Suppressor macrophage treated with lipopolysaccharide for 4 hours (primary cell): ENCODE data around the gene ZNF683.

Source experiments
- DNase-seq: peaks from one replicate; pipeline ENCODE4 v3.0.0-alpha.2; 2020

Gene ZNF683

DNA sequence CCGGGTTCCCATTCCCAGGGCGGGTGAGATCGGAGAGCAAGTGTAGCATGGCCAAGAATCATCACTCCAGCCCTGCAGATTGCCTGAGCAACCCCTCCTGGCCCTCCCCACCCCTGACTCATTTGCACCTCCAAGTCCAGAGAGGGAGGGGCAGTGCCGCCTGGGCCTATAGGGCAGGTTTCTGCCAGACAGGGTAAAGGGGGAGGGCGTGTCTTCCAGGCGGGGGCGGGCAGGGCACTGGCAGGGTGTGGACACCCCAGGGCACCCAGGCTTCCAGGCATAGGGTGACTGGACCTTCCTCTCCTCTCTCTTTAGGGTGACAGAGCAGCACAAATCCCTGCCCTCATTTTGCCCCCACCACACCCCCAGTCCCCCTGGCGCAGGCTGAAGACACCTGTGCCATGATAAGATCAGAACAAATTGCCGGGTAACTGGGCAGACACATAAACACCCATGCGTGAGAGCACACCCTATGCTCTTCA lies 15.4 kb downstream of the ZNF683 start:
- no peak for DNase-seq

DNA sequence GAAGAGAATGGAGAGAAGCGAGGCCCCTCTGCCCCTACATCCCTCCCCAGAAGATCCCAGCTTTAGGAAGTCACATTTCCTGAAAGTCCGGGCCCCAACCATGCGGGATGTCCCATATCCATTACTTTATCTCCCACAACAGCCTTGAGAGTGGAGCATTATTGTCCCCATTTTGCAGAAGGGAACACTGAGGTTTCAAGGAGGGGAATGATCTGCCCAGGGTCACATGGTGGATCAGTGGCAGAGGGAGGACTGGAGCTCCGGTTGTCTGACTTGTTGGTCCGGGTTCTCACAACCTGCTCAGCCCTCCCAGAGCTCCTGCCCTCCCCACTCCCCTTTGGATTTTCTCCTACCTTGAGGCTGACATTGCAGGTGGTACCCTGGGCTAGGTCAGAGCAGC lies 16.4 kb downstream of the ZNF683 start:
- no peak for DNase-seq

DNA sequence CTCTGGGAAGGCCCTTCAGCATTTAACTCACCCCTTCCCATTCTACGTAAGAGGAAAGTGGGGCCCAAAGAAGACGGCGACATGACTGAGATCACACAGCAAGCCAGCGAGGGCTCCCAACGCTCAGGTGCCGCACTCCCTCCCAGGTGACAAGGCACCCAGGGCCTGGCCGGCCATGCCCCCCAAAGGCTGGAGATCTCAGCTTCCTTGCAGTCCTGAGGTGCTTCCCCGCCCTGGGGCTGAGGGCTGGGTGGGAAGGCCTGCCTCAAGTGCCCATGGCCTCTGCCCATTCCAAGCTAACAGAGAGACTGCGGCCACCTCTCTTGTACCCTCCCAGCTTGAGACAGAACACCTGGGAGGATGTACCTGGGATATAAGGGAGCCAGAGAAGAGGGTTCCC lies 17.6 kb downstream of the ZNF683 start:
- DNase-seq = no peak

DNA sequence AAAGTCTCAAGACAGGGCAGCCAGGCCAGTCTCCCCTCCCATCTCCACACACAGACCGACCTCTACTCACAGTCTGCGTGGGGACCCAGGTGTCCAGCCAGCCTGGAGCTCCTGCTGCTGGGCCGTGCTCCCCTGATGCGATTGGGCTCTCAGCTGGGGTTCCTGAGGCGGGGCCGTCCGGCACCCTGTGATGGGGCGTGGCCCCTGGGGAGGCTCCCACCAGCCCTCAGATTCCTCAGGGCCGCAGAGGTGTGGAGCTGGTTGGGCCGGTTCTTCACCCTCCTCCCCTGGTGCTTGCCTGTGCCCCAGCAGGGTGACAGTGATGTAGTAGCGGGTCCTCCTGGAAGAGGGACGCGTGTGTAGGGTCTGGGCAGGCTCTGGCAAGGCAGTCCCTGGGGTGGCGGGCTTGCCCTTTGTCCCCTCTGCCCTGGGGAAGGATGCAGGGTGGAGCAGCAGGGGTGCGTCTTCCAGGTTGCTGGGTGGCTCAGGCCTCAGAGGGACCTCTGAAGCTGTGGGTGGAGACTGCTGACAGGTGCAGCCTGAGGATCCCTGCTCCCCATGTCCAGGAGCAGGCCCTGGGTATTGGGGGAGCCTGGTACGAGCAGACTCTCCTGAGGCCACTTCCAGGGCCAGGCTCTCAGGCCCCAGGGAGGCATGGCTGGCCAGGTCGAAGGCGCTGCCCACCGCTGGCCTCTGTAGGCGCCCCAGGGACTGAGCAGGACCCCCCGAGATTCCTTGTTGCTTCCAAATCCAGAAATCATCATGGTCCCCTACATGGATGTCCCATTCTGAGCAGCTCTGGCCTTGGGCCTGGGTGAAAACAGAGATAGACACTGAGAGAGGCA lies 18.4 kb downstream of the ZNF683 start, which contains the start of gene CRYBG2:
Gene CRYBG2 (minus strand): TSS at position 155 of the 845 bp plus-strand sequence. CDS start 7,473 bp downstream, outside the sequence.
- DNase-seq = no peak

DNA sequence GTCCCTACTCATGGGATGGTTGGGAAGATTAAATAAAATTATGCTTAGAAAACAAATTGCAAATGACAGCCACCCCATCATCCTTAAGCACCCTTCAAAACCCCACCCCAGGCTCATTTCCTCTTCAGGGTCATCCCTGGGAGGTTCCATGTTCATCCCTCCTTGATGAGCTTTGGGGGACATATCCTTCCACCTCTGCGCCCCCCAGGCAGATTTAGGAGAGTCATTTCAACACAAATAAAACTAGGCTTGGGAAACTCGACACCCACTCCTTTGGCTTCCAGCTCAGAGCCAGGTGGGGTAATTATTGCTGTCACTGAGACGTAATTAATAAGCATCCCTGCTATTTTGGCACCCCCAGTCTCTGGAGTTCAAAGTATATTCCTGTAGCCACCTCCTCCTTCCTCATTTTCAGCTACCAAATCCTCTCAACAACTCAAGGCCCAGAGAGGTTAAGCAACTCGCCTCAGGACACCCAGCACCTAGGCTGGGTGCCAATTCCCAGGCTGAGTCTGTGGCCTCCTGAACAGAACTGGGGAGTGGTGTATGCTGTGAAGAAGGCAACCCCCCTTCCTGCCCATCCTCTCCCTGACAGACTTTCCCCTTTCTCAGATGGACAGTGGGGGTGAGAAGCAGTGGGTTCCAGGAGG lies 19.2 kb downstream of the ZNF683 start:
- no peak for DNase-seq

DNA sequence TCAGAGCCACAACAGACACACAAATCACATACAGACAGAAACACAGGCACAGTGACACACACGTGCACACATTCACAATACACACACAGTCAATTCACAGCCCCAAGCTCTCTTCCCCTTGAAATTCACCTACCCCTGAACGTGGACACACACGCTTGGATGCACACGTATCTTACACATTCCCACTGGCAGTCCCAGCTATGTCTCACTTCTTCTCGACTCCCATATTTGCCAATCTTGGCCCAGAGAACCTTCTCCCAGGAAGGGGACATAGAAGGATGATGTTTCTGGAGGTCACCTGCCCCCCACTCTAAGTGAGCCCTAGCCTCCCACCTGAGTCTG lies 20.2 kb downstream of the ZNF683 start:
- DNase-seq = no peak

DNA sequence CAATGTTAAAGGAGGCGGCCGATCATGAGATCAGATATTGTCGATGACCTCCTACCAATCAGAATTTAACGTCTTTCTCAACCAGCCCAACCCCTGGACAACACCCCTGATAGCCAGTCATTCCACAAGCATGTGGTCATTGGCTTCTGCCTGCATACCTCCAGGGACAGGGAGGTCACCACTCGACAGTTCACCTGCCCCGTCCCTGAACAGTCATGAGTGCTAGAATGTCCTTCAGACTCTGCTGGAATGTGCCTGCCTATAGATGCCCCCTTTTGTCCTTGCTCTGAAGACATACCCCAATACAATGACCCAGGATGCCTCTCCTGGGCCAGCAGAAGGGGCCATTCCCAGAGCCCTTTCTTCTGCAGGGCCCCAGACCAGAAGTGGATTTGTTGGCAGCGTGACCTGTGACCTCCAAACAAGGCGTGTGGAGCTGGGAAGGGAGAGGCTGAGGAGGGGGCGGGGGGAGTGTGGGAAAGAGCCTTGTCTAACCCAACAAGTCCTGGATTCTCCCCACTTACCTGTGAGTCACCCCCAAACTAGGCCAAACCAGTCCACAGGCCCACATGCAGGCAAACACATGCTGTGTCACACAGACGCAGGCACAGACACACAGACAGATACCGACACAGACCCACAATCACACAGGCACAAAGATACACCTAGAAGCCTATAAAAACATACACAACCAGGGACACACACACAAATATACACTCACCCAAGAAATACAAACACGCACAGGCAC lies 20.8 kb downstream of the ZNF683 start:
- no peak for DNase-seq

DNA sequence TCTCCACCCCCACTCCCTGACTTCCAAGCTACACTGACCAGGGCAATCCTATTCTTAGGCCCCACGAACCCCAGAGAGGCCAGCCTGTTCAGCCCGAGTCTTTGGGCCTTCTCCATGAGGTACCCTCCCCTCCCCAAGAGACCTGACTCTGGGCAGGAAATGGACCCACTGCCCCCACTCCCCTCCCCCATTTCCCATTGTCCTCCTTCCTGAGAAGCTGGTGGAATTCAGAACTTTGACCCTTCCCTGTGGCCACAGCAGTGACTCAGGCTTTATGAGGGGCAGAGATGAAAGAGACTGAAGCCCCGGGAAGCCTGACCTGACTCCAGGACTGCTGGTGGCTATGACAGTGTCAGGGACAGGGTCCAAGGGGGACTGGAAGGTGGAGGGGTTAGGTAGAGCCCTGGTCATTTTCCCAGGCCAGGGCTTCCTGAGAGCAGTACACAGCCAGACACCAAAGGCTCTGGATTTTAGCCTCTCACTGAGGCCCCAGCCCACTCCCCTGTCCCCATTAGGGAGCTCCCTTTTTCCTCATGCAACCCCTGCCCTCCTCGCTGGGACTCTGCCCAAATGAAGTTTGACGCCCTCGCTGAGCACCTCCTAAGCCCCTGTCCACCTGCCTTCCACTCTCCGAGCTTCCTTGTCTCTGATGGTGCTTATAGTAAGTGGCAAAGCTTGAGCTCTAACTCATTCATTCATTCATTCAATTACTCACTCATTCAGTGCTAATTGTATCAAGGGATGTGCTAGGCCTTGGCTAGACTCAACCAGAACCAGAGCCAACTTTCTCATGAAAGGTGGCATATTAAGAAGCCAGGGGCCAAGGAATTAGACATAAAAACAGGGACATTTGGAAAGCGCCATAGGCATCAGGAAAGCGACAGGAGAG lies 21.6 kb downstream of the ZNF683 start:
- no peak for DNase-seq

DNA sequence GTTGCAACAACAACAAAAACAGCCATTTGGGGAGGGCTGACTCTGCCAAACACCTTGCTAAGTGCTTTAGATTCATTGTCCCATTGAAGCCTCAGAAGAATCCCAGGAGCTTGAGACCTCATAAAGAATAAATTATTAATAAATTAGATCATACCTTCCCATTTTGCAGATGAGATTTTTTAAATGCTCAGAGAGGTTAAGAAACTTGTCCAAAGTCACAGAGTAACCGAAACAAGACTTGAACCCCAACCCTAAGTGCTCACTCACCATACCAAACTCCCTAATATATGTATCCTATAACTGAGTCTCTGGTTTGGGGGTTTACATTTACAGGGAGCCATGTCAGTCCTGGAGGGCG lies 22.2 kb downstream of the ZNF683 start:
- no peak for DNase-seq

DNA sequence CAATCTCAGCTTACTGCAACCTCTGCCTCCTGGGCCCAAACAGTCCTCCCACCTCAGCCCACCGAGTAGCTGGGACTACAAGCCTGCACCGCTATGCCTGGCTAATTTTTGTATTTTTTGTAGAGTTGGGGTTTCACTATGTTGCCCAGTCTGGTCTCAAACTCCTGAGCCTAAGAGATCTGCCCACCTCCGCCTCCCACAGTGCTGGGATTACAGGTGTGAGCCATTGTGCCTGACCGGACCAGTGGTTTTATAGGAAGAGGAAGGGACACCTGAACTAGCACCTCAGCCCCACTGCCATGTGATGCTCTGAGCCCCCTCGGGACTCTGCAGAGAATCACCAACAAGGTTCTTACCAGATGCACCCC lies 22.7 kb downstream of the ZNF683 start:
- no peak for DNase-seq

DNA sequence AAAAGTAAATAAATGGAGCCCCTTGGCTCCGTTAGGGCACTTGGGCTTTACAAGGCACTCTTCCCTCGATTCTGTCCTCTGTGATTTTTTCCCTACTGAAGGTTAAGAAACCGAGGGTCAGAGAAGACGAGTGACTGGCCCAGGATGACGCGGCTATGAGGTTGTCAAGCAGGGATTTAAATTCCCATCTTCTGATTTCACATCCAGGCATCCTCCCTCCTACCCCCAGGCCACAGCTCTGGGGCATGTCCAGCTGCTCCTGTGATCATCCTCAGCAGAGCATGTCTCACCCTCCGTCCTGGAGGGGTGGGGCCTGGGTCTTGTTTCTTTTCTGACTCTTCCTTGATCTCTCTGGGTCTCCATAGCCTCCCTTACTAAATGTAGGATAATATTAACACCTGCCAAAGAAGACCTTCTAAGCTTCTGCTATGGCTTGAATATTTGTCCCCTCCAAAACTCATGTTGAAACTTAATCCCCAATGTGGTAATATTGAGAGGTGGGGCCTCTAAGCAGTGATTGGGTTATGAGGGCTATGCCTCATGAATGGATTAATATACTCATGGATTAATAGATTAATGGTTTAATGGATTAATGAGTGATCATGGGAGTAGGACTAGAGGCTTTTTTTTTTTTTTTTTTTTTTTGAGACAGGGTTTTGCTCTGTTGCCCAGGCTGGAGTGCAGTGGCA lies 23.2 kb downstream of the ZNF683 start:
- no peak for DNase-seq

DNA sequence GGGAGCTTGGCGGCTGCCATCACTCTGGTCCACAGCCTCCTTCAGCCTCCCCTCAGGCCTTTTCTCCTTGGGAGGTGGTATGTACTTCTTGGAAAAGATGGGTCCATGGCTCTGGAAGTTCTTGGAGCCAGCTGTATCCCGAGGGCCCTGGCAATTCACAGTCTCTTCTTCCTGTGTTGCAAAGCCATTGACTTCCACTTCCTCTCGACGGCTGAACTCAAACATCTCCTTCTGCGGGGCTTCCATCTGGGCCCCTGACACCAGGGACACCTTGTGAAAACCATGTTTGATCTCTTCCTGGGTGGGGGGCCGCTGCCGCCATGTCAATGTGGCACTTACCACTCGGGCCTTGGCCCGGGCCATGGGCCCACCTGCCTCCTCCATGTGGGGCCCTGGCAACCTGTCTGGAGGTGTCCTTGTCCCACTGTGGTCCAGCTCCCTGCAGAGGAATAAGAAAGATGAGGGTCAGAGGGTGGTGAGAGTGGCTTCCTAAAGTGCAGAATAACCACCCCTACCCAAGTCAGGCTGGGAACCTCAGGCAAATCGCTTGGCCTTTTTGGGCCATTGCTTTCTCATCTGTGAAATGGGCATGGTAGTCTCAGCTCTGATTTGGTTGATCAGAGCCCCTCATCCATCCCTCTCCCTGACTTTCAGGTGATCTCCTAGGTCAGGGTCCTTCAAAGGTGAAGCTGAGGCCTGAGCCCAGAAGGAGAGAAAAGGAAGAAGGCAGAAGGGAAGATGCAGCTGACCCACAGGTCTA lies 26.1 kb downstream of the ZNF683 start:
- no peak for DNase-seq

DNA sequence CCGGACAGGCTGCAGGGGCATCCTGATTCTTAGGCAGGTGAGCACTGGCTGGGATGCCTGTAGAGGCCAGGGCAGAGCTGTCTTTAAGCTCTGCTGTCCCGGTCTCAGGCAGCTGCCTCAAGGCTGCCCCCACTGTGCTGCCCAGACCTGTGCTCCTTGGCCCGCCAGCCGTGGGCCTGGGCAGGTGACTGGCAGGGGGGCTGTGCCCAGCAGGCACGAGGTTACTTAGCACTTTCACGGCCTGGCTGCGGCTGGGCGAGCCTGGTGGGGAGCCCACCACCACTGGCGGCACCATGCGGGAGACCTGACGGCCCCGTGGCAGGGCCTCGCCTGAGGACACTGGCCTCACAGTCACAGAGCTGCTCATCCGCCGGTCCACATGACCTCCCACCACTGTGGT lies 26.8 kb downstream of the ZNF683 start:
- no peak for DNase-seq

DNA sequence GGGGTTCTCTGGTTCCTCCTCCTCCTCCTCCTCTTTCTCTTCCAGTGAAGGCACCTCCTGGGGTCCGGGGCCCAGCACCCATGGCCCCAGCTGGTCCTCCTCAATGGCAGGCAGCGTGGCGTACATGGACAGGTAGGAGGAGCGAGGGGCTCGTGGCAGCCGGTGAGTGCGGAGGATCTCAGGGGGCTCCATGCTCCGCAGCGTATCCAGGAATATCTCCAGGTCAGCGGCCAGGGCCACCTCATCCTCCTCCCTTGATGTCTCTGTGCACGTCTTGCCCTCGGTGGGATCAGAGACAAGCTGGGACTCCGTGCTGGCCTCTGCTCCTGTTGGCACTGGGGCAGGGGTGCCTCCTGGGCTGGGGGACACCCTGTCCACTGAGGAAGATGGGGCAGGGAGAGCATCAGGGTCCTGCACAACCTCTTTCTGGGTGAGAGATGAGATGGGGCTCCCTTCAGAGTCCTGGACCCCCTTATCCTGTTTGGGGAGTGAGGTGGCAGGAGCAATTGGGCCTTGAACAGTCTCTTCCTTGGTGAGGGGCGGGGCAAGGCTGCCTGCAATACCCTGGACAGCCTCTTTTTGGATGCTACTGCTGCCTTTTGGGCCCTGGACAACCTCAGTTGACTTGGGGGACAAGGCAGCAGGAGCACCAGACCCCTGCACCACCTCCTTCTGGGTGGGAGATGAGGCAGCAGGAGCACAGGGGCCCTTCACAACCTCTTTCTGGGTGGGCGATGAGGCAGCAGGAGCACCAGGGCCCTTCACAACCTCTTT lies 28.2 kb downstream of the ZNF683 start:
- no peak for DNase-seq

DNA sequence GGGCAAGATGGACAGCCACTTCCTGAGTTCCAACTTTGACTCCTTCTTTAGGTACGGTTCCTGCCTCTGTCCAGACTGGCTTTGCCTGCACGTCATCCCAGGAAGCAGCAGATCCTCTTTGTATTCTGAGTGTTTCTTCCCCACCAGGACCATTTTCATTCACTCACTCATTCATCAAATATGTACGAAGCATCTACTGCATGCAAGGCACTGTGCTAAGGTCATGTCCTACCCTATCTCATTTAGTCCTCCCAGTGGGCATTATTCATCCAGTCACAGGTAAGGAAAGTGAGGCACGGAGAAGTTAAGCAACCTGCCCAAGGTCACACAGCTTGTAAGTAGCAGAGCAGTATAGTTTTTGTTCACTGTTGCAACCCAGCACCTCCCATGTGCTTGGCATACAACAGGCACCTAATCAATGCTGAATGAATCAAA lies 32.5 kb downstream of the ZNF683 start:
- no peak for DNase-seq

DNA sequence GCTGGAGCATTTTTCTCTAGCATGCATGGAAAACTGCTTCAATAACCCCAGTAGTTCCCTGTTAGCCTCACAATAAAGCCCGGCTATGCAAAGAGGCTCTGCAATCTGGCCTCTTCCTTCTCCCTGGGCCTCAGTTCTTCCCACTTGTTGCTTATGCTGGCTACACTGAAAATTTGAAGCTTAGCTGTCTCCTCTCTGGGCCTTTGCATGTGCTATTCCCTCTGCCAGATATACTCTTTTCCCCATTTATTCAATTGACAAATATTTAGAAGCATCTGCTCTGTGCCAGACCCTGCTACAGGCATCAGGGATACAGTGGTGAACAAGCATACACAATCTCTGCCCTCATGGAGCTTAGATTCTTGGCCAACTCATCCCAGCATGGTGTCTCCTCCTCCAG lies 33.9 kb downstream of the ZNF683 start:
- DNase-seq = no peak

DNA sequence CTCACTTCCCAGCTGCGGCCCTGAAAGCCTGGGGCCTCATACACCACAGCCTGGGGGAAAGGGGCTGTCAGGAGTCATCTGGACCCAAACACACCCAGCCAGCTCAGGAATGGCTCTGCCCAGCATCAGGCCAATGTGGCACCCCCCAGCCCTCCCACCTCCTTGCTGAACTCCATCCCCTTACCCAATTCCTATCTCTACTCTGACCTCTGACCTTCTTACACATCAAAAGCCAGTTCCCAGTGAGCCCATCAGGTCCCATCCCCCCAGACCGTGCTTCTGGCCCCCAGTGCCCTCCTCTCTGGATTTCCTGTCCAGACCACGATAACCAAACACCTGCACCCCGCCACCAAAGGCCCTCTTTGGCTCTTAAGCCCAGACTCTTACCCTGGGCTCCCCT lies 34.9 kb downstream of the ZNF683 start:
- DNase-seq = no peak

DNA sequence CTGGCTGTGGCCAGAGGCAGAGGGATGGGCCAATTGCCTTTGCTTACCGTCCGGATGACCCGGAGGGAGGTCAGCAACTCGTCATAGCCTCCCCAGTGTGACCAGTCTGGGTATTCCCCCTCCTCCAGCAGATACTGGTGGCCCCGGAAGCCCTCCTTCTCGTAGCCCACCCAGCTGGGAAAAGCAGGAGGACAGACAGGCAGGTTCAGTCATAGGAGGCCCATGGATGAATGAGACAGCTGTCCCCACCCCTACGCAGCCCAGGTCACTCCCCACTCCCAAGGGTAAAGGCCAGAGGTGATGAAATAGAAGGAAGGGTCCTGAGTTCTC lies 35.4 kb downstream of the ZNF683 start:
- no peak for DNase-seq

DNA sequence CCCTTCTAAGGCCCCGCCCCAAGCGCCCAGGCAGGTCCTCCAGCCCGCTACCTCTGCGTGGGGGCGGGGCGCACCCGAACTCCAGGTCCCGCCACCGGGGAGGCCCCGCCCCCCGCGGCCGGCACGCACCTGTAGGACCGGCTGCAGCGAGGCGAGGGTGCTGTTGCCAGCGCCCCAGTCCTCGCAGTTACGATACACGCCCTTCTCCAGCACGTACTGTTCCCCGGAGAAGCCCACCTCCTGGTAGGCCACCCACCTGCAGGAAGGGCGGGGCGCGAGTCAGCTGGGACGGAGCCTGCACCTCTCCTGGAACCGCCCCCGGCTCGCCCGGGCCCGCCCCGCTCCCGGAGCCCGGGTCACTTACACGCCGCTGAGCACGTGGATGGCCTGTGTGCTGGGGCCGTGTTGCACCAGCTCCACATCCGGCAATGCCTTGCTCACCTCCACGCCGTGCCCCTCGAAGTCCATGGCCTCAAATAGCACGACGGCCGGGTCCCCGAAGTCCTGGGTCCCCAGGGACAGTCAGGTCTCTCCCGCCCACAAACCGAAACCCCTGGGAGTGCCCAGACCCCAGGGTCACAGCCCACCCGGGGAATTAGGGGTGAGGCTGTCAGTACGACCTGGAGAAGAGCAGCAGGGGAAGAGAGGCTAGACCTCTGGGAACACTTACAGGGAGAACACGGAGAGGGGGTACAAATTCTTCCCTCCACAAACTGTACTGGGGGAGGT lies 35.9 kb downstream of the ZNF683 start:
- peak; percentile 14 for DNase-seq
